ENCODE results near the gene BRD4.

- TF ChIP-seq CTCF (IDR thresholded peaks at IDR 0.05) (no peak), POLR2A (IDR thresholded peaks at IDR 0.05) (no peak)
These were observed 106.6 kb downstream of the BRD4 start for GRCh38 chr19:15225760-15226159.

Data from Peyer's patch (tissue), 4 donors.